H1 (cell line): ENCODE measurements around the gene PUDP. TPM values are rescaled to one million over a fixed set of nuclear protein-coding genes. Genes with fewer than 3 reads are reported as not detected.

Experiments
- CTCF ChIA-PET: fragments of 300-600 bp; sonication (Branson Sonifier 250); formaldehyde crosslinking; loops from one replicate; lab custom pipeline; 2021; ENCODE audit not compliant: partially characterized antibody; lab: Charles Lee
- POLR2A ChIA-PET: fragments of 300-600 bp; sonication (Branson Sonifier 250); formaldehyde crosslinking; loops from one replicate; lab custom pipeline; 2021; ENCODE audit warnings: inconsistent platforms; ENCODE audit not compliant: partially characterized antibody; lab: Charles Lee
- DNase-seq, 2 experiments: peaks; one replicate each; pipeline versions ENCODE4 v3.0.0 to v3.0.0-alpha.2; 2010 to 2022; ENCODE audit warnings: low spot score in 2 of 2, low read depth in 1 of 2, mixed read lengths in 1 of 2
- FAIRE-seq: peaks from 2 replicates; lab custom pipeline; 2011; peaks lifted over from hg19 to GRCh38; lab: Jason Lieb, UNC
- H2AFZ ChIP-seq: 2 replicates; pipeline ENCODE4 v1.8.1; 2012; ENCODE audit warnings: low read length, inconsistent platforms
- H2AK5ac ChIP-seq: 2 replicates; pipeline ENCODE4 v1.6.1; 2013; ENCODE audit warnings: low read depth, low read length
- H2BK120ac ChIP-seq: replicated peaks from 2 replicates; pipeline ENCODE3; 2013; ENCODE audit warnings: low read depth, low read length, inconsistent platforms
- H2BK12ac ChIP-seq: 2 replicates; pipeline ENCODE4 v1.6.1; 2013; ENCODE audit warnings: low read depth, low read length
- H2BK15ac ChIP-seq: 2 replicates; pipeline ENCODE4 v1.6.1; 2013; ENCODE audit warnings: low read length
- H2BK20ac ChIP-seq: 2 replicates; pipeline ENCODE4 v1.6.1; 2013; ENCODE audit warnings: low read length
- H2BK5ac ChIP-seq: 2 replicates; pipeline ENCODE4 v1.6.1; 2013; ENCODE audit warnings: low read depth, low read length
- H3K14ac ChIP-seq: 2 replicates; pipeline ENCODE4 v1.6.1; 2013; ENCODE audit warnings: inconsistent platforms; ENCODE audit not compliant: insufficient read length
- H3K18ac ChIP-seq: 2 replicates; pipeline ENCODE4 v1.6.1; 2013; ENCODE audit warnings: low read length; ENCODE audit errors: extremely low read depth
- H3K23ac ChIP-seq: 2 replicates; pipeline ENCODE4 v1.6.1; 2013; ENCODE audit warnings: inconsistent platforms; ENCODE audit not compliant: insufficient read length
- H3K23me2 ChIP-seq: 2 replicates; pipeline ENCODE4 v1.6.1; 2013; ENCODE audit warnings: low read depth, low read length
- H3K27ac ChIP-seq: 2 replicates; pipeline ENCODE4 v1.6.1; 2011; ENCODE audit warnings: low read depth, low read length, inconsistent platforms
- H3K27me3 ChIP-seq, 4 experiments: replicated peaks in 1 of 4; 1 replicate in 1 of 4; 2 replicates in 3 of 4; pipeline versions ENCODE4 v1.6.1 to v1.8.1; 2011 to 2013; ENCODE audit warnings: low read length in 3 of 4, mild to moderate bottlenecking in 3 of 4, inconsistent platforms in 2 of 4, mixed read lengths in 2 of 4, moderate library complexity in 1 of 4; ENCODE audit not compliant: control insufficient read depth in 3 of 4, insufficient read depth in 3 of 4; ENCODE audit errors: extremely low read depth in 1 of 4
- H3K36me3 ChIP-seq, 4 experiments: 2 replicates each; pipeline versions ENCODE4 v1.6.1 to v1.8.1; 2011 to 2013; ENCODE audit warnings: mild to moderate bottlenecking in 4 of 4, low read length in 3 of 4, moderate library complexity in 2 of 4, control low read depth in 1 of 4, inconsistent platforms in 1 of 4; ENCODE audit not compliant: insufficient read depth in 4 of 4, control insufficient read depth in 2 of 4
- H3K4ac ChIP-seq: replicated peaks from 2 replicates; pipeline ENCODE3; 2013; ENCODE audit warnings: low read length, low read depth, mixed read lengths, inconsistent platforms; ENCODE audit not compliant: insufficient read length
- H3K4me1 ChIP-seq, 4 experiments: replicated peaks in 1 of 4; 1 replicate in 1 of 4; 2 replicates in 3 of 4; pipeline versions ENCODE4 v1.6.1 to v1.8.1; 2011 to 2013; ENCODE audit warnings: low read length in 3 of 4, inconsistent platforms in 2 of 4, mixed read lengths in 1 of 4; ENCODE audit not compliant: insufficient read depth in 4 of 4, control insufficient read depth in 3 of 4
- H3K4me2 ChIP-seq, 2 experiments: 2 replicates each; pipeline versions ENCODE4 v1.6.1 to v1.8.1; 2011 to 2013; ENCODE audit warnings: low read depth in 2 of 2, low read length in 2 of 2, control low read depth in 1 of 2, inconsistent platforms in 1 of 2, mild to moderate bottlenecking in 1 of 2; ENCODE audit not compliant: insufficient read depth in 1 of 2
- H3K4me3 ChIP-seq, 4 experiments: fragments of 200-600, 300-600 bp in 1 of 4; sonication (generic), shearing (Covaris generic), sonication (Bioruptor Twin) in 1 of 4; 2 replicates each; pipeline versions ENCODE4 v1.5.1 to v1.8.1; 2011 to 2016; ENCODE audit warnings: low read length in 4 of 4, low read depth in 3 of 4, control low read depth in 2 of 4, inconsistent platforms in 2 of 4, mild to moderate bottlenecking in 2 of 4, mixed read lengths in 1 of 4, moderate library complexity in 1 of 4; ENCODE audit not compliant: insufficient read depth in 2 of 4; ENCODE audit errors: extremely low read depth in 1 of 4
- H3K56ac ChIP-seq: replicated peaks from 2 replicates; pipeline ENCODE3; 2013; ENCODE audit warnings: low read depth, mild to moderate bottlenecking, mixed read lengths, low read length, inconsistent platforms; ENCODE audit not compliant: insufficient read length
- H3K79me1 ChIP-seq: 2 replicates; pipeline ENCODE4 v1.6.1; 2013; ENCODE audit warnings: low read depth, low read length, control low read depth
- H3K79me2 ChIP-seq, 2 experiments: 2 replicates each; pipeline versions ENCODE4 v1.6.1 to v1.8.1; 2012 to 2013; ENCODE audit warnings: low read length in 2 of 2, mild to moderate bottlenecking in 2 of 2, inconsistent platforms in 1 of 2; ENCODE audit not compliant: insufficient read depth in 2 of 2, control insufficient read depth in 1 of 2
- H3K9ac ChIP-seq, 4 experiments: replicated peaks in 1 of 4; 1 replicate in 1 of 4; 2 replicates in 3 of 4; pipeline versions ENCODE4 v1.6.1 to v1.8.1; 2011 to 2013; ENCODE audit warnings: low read depth in 3 of 4, low read length in 3 of 4, control low read depth in 2 of 4, mild to moderate bottlenecking in 2 of 4, moderate library complexity in 2 of 4, inconsistent platforms in 1 of 4; ENCODE audit errors: extremely low read depth in 1 of 4
- H3K9me3 ChIP-seq, 2 experiments: 2 replicates each; pipeline versions ENCODE4 v1.6.1 to v1.8.1; 2012 to 2013; ENCODE audit warnings: mild to moderate bottlenecking in 2 of 2, moderate library complexity in 2 of 2, control low read depth in 1 of 2, inconsistent platforms in 1 of 2, low read depth in 1 of 2, low read length in 1 of 2, mixed read lengths in 1 of 2; ENCODE audit not compliant: insufficient read depth in 2 of 2
- H4K20me1 ChIP-seq, 2 experiments: replicated peaks in 1 of 2; 2 replicates each; pipeline versions ENCODE3 to v1.8.1; 2011 to 2013; ENCODE audit warnings: inconsistent platforms in 2 of 2, low read length in 2 of 2, mild to moderate bottlenecking in 1 of 2; ENCODE audit not compliant: insufficient read depth in 2 of 2, control insufficient read depth in 1 of 2
- H4K5ac ChIP-seq: 2 replicates; pipeline ENCODE4 v1.6.1; 2013; ENCODE audit warnings: low read length, low read depth, mixed read lengths, inconsistent platforms; ENCODE audit not compliant: insufficient read length
- H4K8ac ChIP-seq: 2 replicates; pipeline ENCODE4 v1.8.0; 2013; ENCODE audit warnings: mild to moderate bottlenecking, moderate library complexity, low read length, inconsistent platforms; ENCODE audit not compliant: insufficient read depth; ENCODE audit errors: extremely low read depth
- H4K91ac ChIP-seq: replicated peaks from 2 replicates; pipeline ENCODE3; 2013; ENCODE audit warnings: low read length, mixed read lengths, inconsistent platforms; ENCODE audit not compliant: insufficient read length
- CBX5 ChIP-seq: fragments of 300-800, 300-1000 bp; sonication (generic); IDR thresholded peaks from 2 replicates; pipeline ENCODE4 v1.7.1; 2016; ENCODE audit warnings: antibody characterized with exemption, low read length, low read depth
- CTBP2 ChIP-seq: IDR thresholded peaks from 2 replicates; pipeline ENCODE4 v1.7.0; 2011; ENCODE audit warnings: borderline replicate concordance, mild to moderate bottlenecking, moderate library complexity, mixed read lengths, low read length; ENCODE audit not compliant: insufficient read depth, insufficient read length
- E2F6 ChIP-seq: IDR thresholded peaks from 2 replicates; pipeline ENCODE4 v1.6.1; 2012; ENCODE audit warnings: inconsistent platforms
- KDM1A ChIP-seq: fragments of 200-600, 300-600 bp; sonication (generic); IDR thresholded peaks from 2 replicates; pipeline ENCODE4 v1.7.1; 2016; ENCODE audit warnings: mild to moderate bottlenecking, low read length, borderline replicate concordance
- NRF1 ChIP-seq: IDR thresholded peaks from 2 replicates; pipeline ENCODE4 v1.6.1; 2011; ENCODE audit warnings: mild to moderate bottlenecking, low read depth, low read length, improper control_type of control experiment
- POLR2A ChIP-seq, 2 experiments: IDR thresholded peaks; 1 replicate in 1 of 2; 2 replicates in 1 of 2; pipeline ENCODE4 v1.6.1; 2011; ENCODE audit warnings: low read depth in 2 of 2, low read length in 2 of 2, mild to moderate bottlenecking in 2 of 2; ENCODE audit errors: control extremely low read depth in 1 of 2
- SAP30 ChIP-seq: fragments of 300-600 bp; sonication (generic); IDR thresholded peaks from 2 replicates; pipeline ENCODE4 v1.7.1; 2012; ENCODE audit warnings: low read length, moderate library complexity, mild to moderate bottlenecking, inconsistent platforms; ENCODE audit not compliant: insufficient read depth, insufficient replicate concordance
- TAF7 ChIP-seq: optimal IDR thresholded peaks from 2 replicates; pipeline ENCODE3; 2011; ENCODE audit warnings: low read depth, mild to moderate bottlenecking, inconsistent platforms, low read length, moderate library complexity, borderline replicate concordance
- TBP ChIP-seq: IDR thresholded peaks from 2 replicates; pipeline ENCODE4 v1.6.1; 2011; ENCODE audit warnings: low read depth, low read length, improper control_type of control experiment
- TEAD4 ChIP-seq: IDR thresholded peaks from 2 replicates; pipeline ENCODE4 v1.6.1; 2012; ENCODE audit warnings: low read depth, low read length, inconsistent platforms, mixed read lengths
- YY1 ChIP-seq: IDR thresholded peaks from 2 replicates; pipeline ENCODE4 v1.6.1; 2011; ENCODE audit warnings: low read depth, mild to moderate bottlenecking, low read length
- WGBS, 2 experiments: shearing (Covaris generic) in 1 of 2; methylation state at CpG; one replicate each; pipeline versions ENCODE4 v1.1.6 to v1.1.7; 2013 to 2015; ENCODE audit warnings: low lambda C conversion rate in 2 of 2, mixed read lengths in 2 of 2, inconsistent platforms in 1 of 2, low coverage in 1 of 2, missing lambda C conversion rate in 1 of 2; ENCODE audit not compliant: insufficient replicate concordance in 2 of 2, insufficient coverage in 1 of 2, insufficient read length in 1 of 2; ENCODE audit errors: extremely low coverage in 1 of 2, missing lambda C conversion rate in 1 of 2; 5-methylcytosine and 5-hydroxymethylcytosine counted together
- polyA plus RNA-seq, 7 experiments: library from polyadenylated mRNA; depleted of rRNA in 3 of 7; stranded (reverse) in 5 of 7; unstranded in 2 of 7; fragments of >200 nt in 5 of 7; fragments of 200-250 nt in 2 of 7; gene quantifications; 1 replicate in 5 of 7; 2 replicates in 1 of 7; 4 replicates in 1 of 7; pipeline versions ENCODE4 v1.2.1 to v1.2.3, GENCODE V29; 2011 to 2013; ENCODE audit warnings: missing spikeins in 2 of 7, mixed read lengths in 2 of 7
- total RNA-seq: library from RNA; stranded (reverse); fragmentation: NEBNext Ultra II Directional; extraction: Animal tissue kit (Norgen Biotek cat#: 25700); gene quantifications from 2 replicates; pipeline ENCODE4 v1.2.1, GENCODE V29; 2021

PUDP gene
- total and polyA plus RNA-seq, 2 of the 8 experiments (the other 6 are each of a cell fraction or from before 2014, with no cell fraction given), result 27.2 to 30.2 TPM

GRCh38 chrX:7112071-7112470, 35.9 kb downstream of the PUDP start:
- Histone ChIP-seq H3K18ac (no peak overlapping the region), H3K56ac (no peak overlapping the region), H4K91ac (no peak overlapping the region), H2BK5ac (no peak overlapping the region), H3K36me3 (no peaks in the 10 kb centered on the region), H2BK12ac (no peak overlapping the region), H4K20me1 (no peaks in the 10 kb centered on the region), H3K9ac (no peak overlapping the region), H3K23me2 (no peaks in the 10 kb centered on the region), H4K8ac (no peak overlapping the region), H2AK5ac (no peak overlapping the region), H3K14ac (no peak overlapping the region), H4K5ac (no peak overlapping the region), H3K79me1 (no peaks in the 10 kb centered on the region), H3K4me1 (peaks cover 0 to 3% (median 1%) of the 10 kb centered on the region in 4 experiments; a peak in 2 of 7 replicates), H3K79me2 (no peaks in the 10 kb centered on the region), H3K4ac (no peak overlapping the region), H2BK15ac (no peak overlapping the region), H3K9me3 (no peaks in the 10 kb centered on the region), H2BK20ac (no peak overlapping the region), H2AFZ (no peak overlapping the region), H2BK120ac (no peak overlapping the region), H3K4me3 (no peak overlapping the region), H3K27me3 (no peaks in the 10 kb centered on the region), H3K27ac (no peak overlapping the region), H3K23ac (no peak overlapping the region), H3K4me2 (no peak overlapping the region)
- CTCF ChIA-PET, result no interaction called here
- 88% methylated on average over 7 of the region's 7 CpGs; no CpG with 5 or more reads in 1 of the 2 experiments for WGBS, 2 experiments
- FAIRE-seq, result no peak
- POLR2A ChIA-PET, result no interaction called here
- DNase-seq, result no peak
- no peak for TF ChIP-seq TEAD4
- TF ChIP-seq CBX5, result no peak
- no peak for TF ChIP-seq TBP
- TF ChIP-seq YY1, result no peak
- no peak for TF ChIP-seq POLR2A (IDR thresholded peaks at IDR 0.05; ENCODE audit: control extremely low read depth in 1 of 2, low read depth in 2 of 2, low read length in 2 of 2)
- no peak for TF ChIP-seq E2F6
- TF ChIP-seq KDM1A, result no peak
- no peak for TF ChIP-seq TAF7
- TF ChIP-seq NRF1, result no peak
- no peak for TF ChIP-seq SAP30
- no peak for TF ChIP-seq CTBP2
